ENCODE results near the gene TEDC2. TPM values are rescaled to one million over a fixed set of nuclear protein-coding genes. Genes with fewer than 3 reads are reported as not detected.

The TEDC2 gene
- total and polyA plus RNA-seq, 7 experiments from 2014 or later: 0.32 to 16.7 (median 0.62) TPM; not detected in 1

DNA sequence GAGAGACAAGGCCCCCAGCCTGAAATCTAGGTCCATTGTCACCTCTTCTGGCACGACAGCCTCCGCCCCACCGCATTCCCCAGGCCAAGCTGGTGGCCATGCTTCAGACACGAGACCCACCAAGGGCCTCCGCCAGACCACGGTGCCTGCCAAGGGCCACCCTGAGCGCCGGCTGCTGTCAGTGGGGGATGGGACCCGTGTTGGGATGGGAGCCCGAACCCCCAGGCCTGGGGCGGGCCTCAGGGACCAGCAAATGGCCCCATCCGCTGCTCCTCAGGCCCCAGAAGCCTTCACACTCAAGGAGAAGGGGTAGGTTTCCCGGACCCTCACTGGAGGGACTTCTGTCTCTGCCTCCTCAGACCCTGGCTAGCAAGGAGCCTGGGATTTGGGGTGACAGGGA, 1.0 kb downstream of the TEDC2 start:
- Histone ChIP-seq H3K4me3 (ENCODE audit: low read length) (no peak overlapping the region), H3K27ac (ENCODE audit: low read depth, low read length) (no peak overlapping the region), H3K36me3 (ENCODE audit: control insufficient read depth in 2 of 3, insufficient read depth in 3 of 3, low read length in 3 of 3) (peaks cover 0 to 8% (median 0%) of the 10 kb centered on the region in 3 experiments), H3K27me3 (ENCODE audit: control insufficient read depth in 2 of 2, insufficient read depth in 2 of 2, low read length in 2 of 2) (no peaks in the 10 kb centered on the region), H3K9me3 (ENCODE audit: control insufficient read depth in 2 of 3, low read length in 3 of 3) (no peaks in the 10 kb centered on the region), H3K4me1 (ENCODE audit: control insufficient read depth in 2 of 2, insufficient read depth in 2 of 2, low read length in 2 of 2) (peaks cover 5 to 8% of the 10 kb centered on the region in 2 donors)
- intact Hi-C loops (cut with micrococcal nuclease): loop anchor here (1.0 kb wide), 4 partner anchors 13 to 121 kb away; partner anchors contain the start of genes CCNF (in 2 of the 2), ABCA3 (in 1 of the 2) and TBC1D24 (in 1 of the 2)
- Mint-ChIP-seq H3K4me1 (peaks cover 4 to 14% (median 5%) of the 10 kb centered on the region in 7 donors), H3K27ac (no peak overlapping the region), H3K36me3 (peaks cover 0 to 4% (median 0%) of the 10 kb centered on the region in 5 donors), H3K4me3 (peak overlapping the region in 4 of 10 donors; percentile 21 to 53 (median 44)), H3K27me3 (no peaks in the 10 kb centered on the region), H3K9me3 (no peaks in the 10 kb centered on the region)
- ATAC-seq (no peak), DNase-seq (no peak)
- POLR2A ChIA-PET: no interaction called here
- CTCF ChIA-PET: no interaction called here

- ChIA-PET POLR2A (no interaction called here), CTCF (no interaction called here)
- Histone ChIP-seq H3K36me3 (ENCODE audit: control insufficient read depth in 2 of 3, insufficient read depth in 3 of 3, low read length in 3 of 3) (peaks cover 0 to 1% (median 0%) of the 10 kb centered on the region in 3 experiments), H3K9me3 (ENCODE audit: control insufficient read depth in 2 of 3, low read length in 3 of 3) (no peaks in the 10 kb centered on the region), H3K4me1 (ENCODE audit: control insufficient read depth in 2 of 2, insufficient read depth in 2 of 2, low read length in 2 of 2) (peaks cover 5 to 8% of the 10 kb centered on the region in 2 donors), H3K27ac (ENCODE audit: low read depth, low read length) (no peak overlapping the region), H3K27me3 (ENCODE audit: control insufficient read depth in 2 of 2, insufficient read depth in 2 of 2, low read length in 2 of 2) (no peaks in the 10 kb centered on the region), H3K4me3 (ENCODE audit: low read length) (no peak overlapping the region)
- ATAC-seq (no peak), DNase-seq (no peak)
- Mint-ChIP-seq H3K36me3 (peaks cover 0 to 4% (median 0%) of the 10 kb centered on the region in 5 donors), H3K27ac (no peak overlapping the region), H3K4me3 (no peak overlapping the region), H3K9me3 (no peaks in the 10 kb centered on the region), H3K4me1 (peaks cover 4 to 14% (median 5%) of the 10 kb centered on the region in 7 donors), H3K27me3 (peaks cover 0 to 10% (median 0%) of the 10 kb centered on the region in 5 donors)
- intact Hi-C loops (cut with micrococcal nuclease): no loop called here
Observed at GRCh38 chr16:2462031-2462866, 2.3 kb downstream of the TEDC2 start.

DNA sequence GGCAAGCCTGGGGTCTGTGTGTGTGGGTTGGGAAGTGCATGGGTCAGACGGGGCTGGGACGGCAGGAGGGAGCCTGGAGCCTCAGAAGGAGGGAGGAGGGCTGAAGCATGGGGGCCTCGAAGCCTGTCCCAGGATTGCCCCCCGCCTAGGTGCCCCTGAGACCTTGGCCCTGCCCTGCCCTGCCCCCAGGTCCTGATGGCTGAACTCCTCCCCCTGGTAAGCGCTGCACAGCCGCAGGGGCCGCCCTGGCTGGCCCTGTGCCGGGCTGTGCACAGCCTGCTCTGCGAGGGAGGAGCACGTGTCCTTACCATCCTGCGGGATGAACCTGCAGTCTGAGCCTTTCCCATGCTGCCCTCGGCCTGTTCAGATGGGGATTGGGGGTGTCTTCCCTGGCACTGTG, 4.4 kb downstream of the TEDC2 start:
- ATAC-seq: no peak
- Histone ChIP-seq H3K36me3 (ENCODE audit: control insufficient read depth in 2 of 3, insufficient read depth in 3 of 3, low read length in 3 of 3) (no peaks in the 10 kb centered on the region), H3K4me3 (ENCODE audit: low read length) (no peak overlapping the region), H3K9me3 (ENCODE audit: control insufficient read depth in 2 of 3, low read length in 3 of 3) (no peaks in the 10 kb centered on the region), H3K27ac (ENCODE audit: low read depth, low read length) (no peak overlapping the region), H3K27me3 (ENCODE audit: control insufficient read depth in 2 of 2, insufficient read depth in 2 of 2, low read length in 2 of 2) (peaks cover 0 to 7% of the 10 kb centered on the region in 2 donors), H3K4me1 (ENCODE audit: control insufficient read depth in 2 of 2, insufficient read depth in 2 of 2, low read length in 2 of 2) (peaks cover 3 to 5% of the 10 kb centered on the region in 2 donors)
- Mint-ChIP-seq H3K9me3 (no peaks in the 10 kb centered on the region), H3K27ac (no peak overlapping the region), H3K27me3 (peaks cover 0 to 24% (median 0%) of the 10 kb centered on the region in 5 donors), H3K4me3 (no peak overlapping the region), H3K36me3 (peaks cover 0 to 2% (median 0%) of the 10 kb centered on the region in 5 donors), H3K4me1 (peaks cover 4 to 10% (median 8%) of the 10 kb centered on the region in 7 donors)
- no peak for DNase-seq
- POLR2A ChIA-PET: no interaction called here
- intact Hi-C loops (cut with micrococcal nuclease): no loop called here
- CTCF ChIA-PET: no interaction called here

DNA sequence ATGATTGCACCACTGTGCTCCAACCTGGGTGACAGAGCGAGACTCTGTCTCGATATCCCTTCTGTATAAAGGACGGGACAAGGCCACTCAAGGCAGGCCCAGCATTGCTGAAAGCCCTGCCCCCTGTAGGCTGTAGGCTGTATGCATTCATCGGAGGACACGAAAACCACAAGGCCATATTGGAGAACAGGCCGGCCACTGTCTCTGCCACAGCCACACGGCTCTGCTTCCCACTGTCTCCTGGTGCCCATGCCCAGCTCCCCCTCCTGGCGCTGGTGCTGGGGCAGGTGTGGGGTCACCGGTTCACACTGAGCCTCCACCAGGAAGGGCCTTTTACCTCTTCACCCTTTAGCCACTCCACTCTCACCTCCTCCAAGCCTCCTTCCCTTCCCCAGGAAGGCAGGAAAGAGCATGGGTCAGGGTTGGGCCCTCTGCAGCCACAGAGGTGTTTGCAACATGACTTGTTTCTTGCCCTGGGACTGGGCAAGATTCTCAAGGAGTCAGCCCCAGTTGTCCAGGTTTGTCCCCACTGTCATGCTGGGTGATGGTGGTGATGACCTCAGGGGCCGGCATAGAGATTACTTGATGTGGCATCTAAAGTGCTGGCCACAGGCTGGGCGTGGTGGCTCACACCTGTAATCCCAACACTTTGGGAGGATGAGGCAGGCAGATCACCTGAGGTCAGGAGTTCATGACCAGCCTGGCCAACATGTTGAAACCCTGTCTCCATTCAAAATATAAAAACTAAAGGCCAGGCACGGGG, 5.9 kb downstream of the TEDC2 start:
- ChIA-PET CTCF (no interaction called here), POLR2A (no interaction called here)
- ATAC-seq (no peak), DNase-seq (no peak)
- Histone ChIP-seq H3K36me3 (ENCODE audit: control insufficient read depth in 2 of 3, insufficient read depth in 3 of 3, low read length in 3 of 3) (no peaks in the 10 kb centered on the region), H3K4me3 (ENCODE audit: low read length) (no peak overlapping the region), H3K4me1 (ENCODE audit: control insufficient read depth in 2 of 2, insufficient read depth in 2 of 2, low read length in 2 of 2) (no peaks in the 10 kb centered on the region), H3K27ac (ENCODE audit: low read depth, low read length) (no peak overlapping the region), H3K9me3 (ENCODE audit: control insufficient read depth in 2 of 3, low read length in 3 of 3) (no peaks in the 10 kb centered on the region), H3K27me3 (ENCODE audit: control insufficient read depth in 2 of 2, insufficient read depth in 2 of 2, low read length in 2 of 2) (peaks cover 0 to 15% of the 10 kb centered on the region in 2 donors)
- intact Hi-C loops (cut with micrococcal nuclease): no loop called here
- Mint-ChIP-seq H3K4me3 (peak overlapping the region in 1 of 10 donors; percentile 16), H3K4me1 (peaks cover 0 to 13% (median 3%) of the 10 kb centered on the region in 7 donors), H3K9me3 (no peaks in the 10 kb centered on the region), H3K36me3 (no peaks in the 10 kb centered on the region), H3K27ac (no peak overlapping the region), H3K27me3 (peaks cover 12 to 39% (median 12%) of the 10 kb centered on the region in 5 donors)

GRCh38 chr16:2466667-2467527, 7.0 kb downstream of the TEDC2 start:
- Histone ChIP-seq H3K36me3 (ENCODE audit: control insufficient read depth in 2 of 3, insufficient read depth in 3 of 3, low read length in 3 of 3) (no peaks in the 10 kb centered on the region), H3K27ac (ENCODE audit: low read depth, low read length) (no peak overlapping the region), H3K27me3 (ENCODE audit: control insufficient read depth in 2 of 2, insufficient read depth in 2 of 2, low read length in 2 of 2) (peaks cover 0 to 16% of the 10 kb centered on the region in 2 donors), H3K9me3 (ENCODE audit: control insufficient read depth in 2 of 3, low read length in 3 of 3) (no peaks in the 10 kb centered on the region), H3K4me3 (ENCODE audit: low read length) (no peak overlapping the region), H3K4me1 (ENCODE audit: control insufficient read depth in 2 of 2, insufficient read depth in 2 of 2, low read length in 2 of 2) (no peaks in the 10 kb centered on the region)
- peaks cover 12 to 40% (median 12%) of the 10 kb centered on the region in 5 donors for H3K27me3 Mint-ChIP-seq
- peak overlapping the region in 1 of 10 donors; percentile 40 for H3K4me3 Mint-ChIP-seq
- no peaks in the 10 kb centered on the region for H3K9me3 Mint-ChIP-seq
- no peaks in the 10 kb centered on the region for H3K36me3 Mint-ChIP-seq
- DNase-seq (no peak), ATAC-seq (no peak)
- intact Hi-C loops (cut with micrococcal nuclease): no loop called here
- CTCF ChIA-PET: no interaction called here
- POLR2A ChIA-PET: interaction anchor here (0.5 kb wide), 1 partner anchor 524 kb away, joined by 3 read pairs; the partner anchor contains the start of gene MSRB1
- H3K4me1 Mint-ChIP-seq: peaks cover 0 to 13% (median 3%) of the 10 kb centered on the region in 7 donors
- no peak overlapping the region for H3K27ac Mint-ChIP-seq

All from naive thymus-derived CD4-positive, alpha-beta T cell (primary cell).